Measurements from ENCODE around the gene DHX32. TPM values are rescaled to one million over a fixed set of nuclear protein-coding genes. Genes with fewer than 3 reads are reported as not detected.

Gene DHX32
- total RNA-seq, 6 experiments from 2014 or later: 10.0 to 17.6 (median 14.1) TPM

- no peak overlapping the region for H3K4me3 ChIP-seq
- intact Hi-C loops (cut with DNase I): no loop called here
- WGBS (ENCODE audit: insufficient coverage, low coverage, low lambda C conversion rate, missing lambda C conversion rate): no CpG with 5 or more reads among the region's 2 CpGs
- ATAC-seq: no peak
- H3K27me3 ChIP-seq: no peaks in the 10 kb centered on the region
- H3K36me3 ChIP-seq: peaks cover 0 to 25% (median 2%) of the 10 kb centered on the region in 4 donors
- H3K4me1 ChIP-seq: no peaks in the 10 kb centered on the region
- TF ChIP-seq CTCF (IDR thresholded peaks at IDR 0.05) (no peak), POLR2A (IDR thresholded peaks at IDR 0.05) (no peak)
- H3K9me3 ChIP-seq: no peaks in the 10 kb centered on the region
- H3K27ac ChIP-seq: no peak overlapping the region
- DNase-seq: no peak
These were observed 23.8 kb downstream of the DHX32 start for GRCh38 chr10:125857185-125857760.

- intact Hi-C loops (cut with DNase I): no loop called here
- 96% methylated on average over 7 of the region's 7 CpGs for WGBS (ENCODE audit: insufficient coverage, low coverage, low lambda C conversion rate, missing lambda C conversion rate)
- no peak overlapping the region for H3K27ac ChIP-seq
- H3K27me3 ChIP-seq: no peaks in the 10 kb centered on the region
- H3K36me3 ChIP-seq: peaks cover 0 to 23% (median 0%) of the 10 kb centered on the region in 4 donors
- no peak overlapping the region for H3K4me3 ChIP-seq
- no peak for TF ChIP-seq POLR2A (IDR thresholded peaks at IDR 0.05)
- TF ChIP-seq CTCF (IDR thresholded peaks at IDR 0.05): no peak
- peaks cover 0 to 14% (median 7%) of the 10 kb centered on the region in 4 donors for H3K4me1 ChIP-seq
- no peaks in the 10 kb centered on the region for H3K9me3 ChIP-seq
- no peak for ATAC-seq
- DNase-seq: no peak
These were observed 28.6 kb downstream of the DHX32 start for GRCh38 chr10:125852487-125852886.

GRCh38 chr10:125850766-125851731, 30.0 kb downstream of the DHX32 start:
- intact Hi-C loops (cut with DNase I): no loop called here
- no peak for TF ChIP-seq CTCF (IDR thresholded peaks at IDR 0.05)
- no peak for TF ChIP-seq POLR2A (IDR thresholded peaks at IDR 0.05)

GRCh38 chr10:125849448-125849847, 31.6 kb downstream of the DHX32 start:
- peak; percentile 65 to 77 (median 70) for ATAC-seq
- no peak for TF ChIP-seq POLR2A (IDR thresholded peaks at IDR 0.05)
- peak; percentile 19 to 50 (median 38) for TF ChIP-seq CTCF (IDR thresholded peaks at IDR 0.05)
- Histone ChIP-seq H3K4me1 (peaks cover 0 to 23% (median 7%) of the 10 kb centered on the region in 4 donors), H3K36me3 (peaks cover 0 to 23% (median 0%) of the 10 kb centered on the region in 4 donors), H3K9me3 (no peaks in the 10 kb centered on the region), H3K27ac (peak overlapping the region in 2 of 3 donors; percentile 28 to 50), H3K27me3 (no peaks in the 10 kb centered on the region), H3K4me3 (no peak overlapping the region)
- WGBS (ENCODE audit: insufficient coverage, low coverage, low lambda C conversion rate, missing lambda C conversion rate): 56% methylated on average over 7 of the region's 7 CpGs
- no peak for DNase-seq
- intact Hi-C loops (cut with DNase I): no loop called here

More at GRCh38 chr10:125850766-125851731, 30.0 kb downstream of the DHX32 start:
- peaks cover 0 to 23% (median 0%) of the 10 kb centered on the region in 4 donors for H3K36me3 ChIP-seq
- no peak overlapping the region for H3K27ac ChIP-seq
- ATAC-seq (no peak), DNase-seq (no peak)
- no peaks in the 10 kb centered on the region for H3K27me3 ChIP-seq
- H3K4me1 ChIP-seq: peaks cover 0 to 14% (median 7%) of the 10 kb centered on the region in 4 donors
- H3K9me3 ChIP-seq: no peaks in the 10 kb centered on the region
- no peak overlapping the region for H3K4me3 ChIP-seq
- 97% methylated on average over 2 of the region's 2 CpGs for WGBS (ENCODE audit: insufficient coverage, low coverage, low lambda C conversion rate, missing lambda C conversion rate)
